HEK293T (cell line): ENCODE results near the gene RUNDC1.

Experiments used
- BHLHE40 ChIP-seq: fragments of 450-650 bp; IDR thresholded peaks from 2 replicates; pipeline ENCODE4 v1.6.1; 2016; ENCODE audit warnings: mild to moderate bottlenecking, moderate library complexity, borderline replicate concordance
- CTBP1 ChIP-seq: fragments of 450-650 bp; IDR thresholded peaks from 2 replicates; pipeline ENCODE4 v1.6.1; 2016; ENCODE audit warnings: borderline replicate concordance
- ELF4 ChIP-seq: fragments of 450-650 bp; IDR thresholded peaks from 2 replicates; pipeline ENCODE4 v1.6.1; 2017; ENCODE audit warnings: antibody characterized with exemption
- FOXA1 ChIP-seq: fragments of 450-650 bp; IDR thresholded peaks from 2 replicates; pipeline ENCODE4 v1.6.1; 2016; ENCODE audit warnings: mild to moderate bottlenecking
- FOXK2 ChIP-seq: fragments of 450-650 bp; IDR thresholded peaks from 2 replicates; pipeline ENCODE4 v1.6.1; 2016; ENCODE audit warnings: mild to moderate bottlenecking
- FOXM1 ChIP-seq: fragments of 450-650 bp; IDR thresholded peaks from 2 replicates; pipeline ENCODE4 v1.6.1; 2017; ENCODE audit warnings: mild to moderate bottlenecking, borderline replicate concordance
- LEF1 ChIP-seq: fragments of 450-650 bp; IDR thresholded peaks from 2 replicates; pipeline ENCODE4 v1.6.1; 2017; ENCODE audit warnings: mild to moderate bottlenecking, borderline replicate concordance
- NFRKB ChIP-seq: fragments of 450-650 bp; IDR thresholded peaks from 2 replicates; pipeline ENCODE4 v1.6.1; 2016; ENCODE audit warnings: mild to moderate bottlenecking, moderate library complexity
- SP1 ChIP-seq: fragments of 450-650 bp; IDR thresholded peaks from 2 replicates; pipeline ENCODE4 v1.6.1; 2017
- SUZ12 ChIP-seq: fragments of 450-650 bp; IDR thresholded peaks from 2 replicates; pipeline ENCODE4 v1.6.1; 2016; ENCODE audit warnings: mild to moderate bottlenecking
- TARDBP ChIP-seq: fragments of 450-650 bp; IDR thresholded peaks from 2 replicates; pipeline ENCODE4 v1.6.1; 2016
- ZNF384 ChIP-seq: fragments of 450-650 bp; IDR thresholded peaks from 2 replicates; pipeline ENCODE4 v1.6.1; 2016
- TF ChIP-seq, protein P1 (sequence below): fragments of 450-650 bp; IDR thresholded peaks from 2 replicates; pipeline ENCODE4 v1.6.1; 2016

DNA sequence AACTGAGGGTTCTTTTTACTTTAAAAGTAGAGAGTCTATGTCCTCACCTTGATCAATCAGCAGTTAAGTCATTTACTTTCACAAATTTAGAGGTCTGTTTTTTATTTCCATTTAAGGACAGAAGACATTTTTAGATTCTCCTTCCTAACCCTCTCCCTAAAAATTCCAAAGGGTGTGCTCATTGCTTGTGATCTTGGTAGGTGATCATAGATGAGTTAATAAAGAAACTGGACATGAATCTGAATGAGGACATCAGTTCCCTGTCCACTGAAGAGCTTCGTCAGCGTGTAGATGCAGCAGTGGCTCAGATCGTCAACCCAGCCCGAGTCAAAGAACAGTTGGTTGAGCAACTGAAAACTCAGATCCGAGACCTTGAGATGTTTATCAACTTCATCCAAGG lies 8.8 kb downstream of the RUNDC1 start:
- no peak for TF ChIP-seq NFRKB
- no peak for TF ChIP-seq BHLHE40
- no peak for TF ChIP-seq CTBP1
- TF ChIP-seq SP1 = no peak
- no peak for TF ChIP-seq FOXA1
- TF ChIP-seq ELF4 = no peak
- TF ChIP-seq TARDBP = no peak
- no peak for TF ChIP-seq FOXK2
- TF ChIP-seq FOXM1 = no peak
- TF ChIP-seq, protein P1, sequence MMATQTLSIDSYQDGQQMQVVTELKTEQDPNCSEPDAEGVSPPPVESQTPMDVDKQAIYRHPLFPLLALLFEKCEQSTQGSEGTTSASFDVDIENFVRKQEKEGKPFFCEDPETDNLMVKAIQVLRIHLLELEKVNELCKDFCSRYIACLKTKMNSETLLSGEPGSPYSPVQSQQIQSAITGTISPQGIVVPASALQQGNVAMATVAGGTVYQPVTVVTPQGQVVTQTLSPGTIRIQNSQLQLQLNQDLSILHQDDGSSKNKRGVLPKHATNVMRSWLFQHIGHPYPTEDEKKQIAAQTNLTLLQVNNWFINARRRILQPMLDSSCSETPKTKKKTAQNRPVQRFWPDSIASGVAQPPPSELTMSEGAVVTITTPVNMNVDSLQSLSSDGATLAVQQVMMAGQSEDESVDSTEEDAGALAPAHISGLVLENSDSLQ = no peak
- TF ChIP-seq SUZ12 = no peak
- TF ChIP-seq LEF1 = no peak
- TF ChIP-seq ZNF384 = no peak
